BLaER1 (cell line): ENCODE results near the gene ZC3H12C.
"Not testable (repeated sequence)": the region's sequence is repeated elsewhere in the genome, so short reads cannot be mapped to it uniquely, and the experiment has no call there.

Experiments used
- H3K27ac ChIP-seq: shearing (Covaris generic); formaldehyde crosslinking; 2 replicates; pipeline ENCODE4 v1.8.1; 2022
- H3K27me3 ChIP-seq: shearing (Covaris generic); formaldehyde crosslinking; 2 replicates; pipeline ENCODE4 v1.8.1; 2022
- H3K36me3 ChIP-seq: shearing (Covaris generic); formaldehyde crosslinking; 2 replicates; pipeline ENCODE4 v1.8.1; 2022
- H3K4me1 ChIP-seq: shearing (Covaris generic); formaldehyde crosslinking; 2 replicates; pipeline ENCODE4 v1.8.1; 2022
- H3K4me2 ChIP-seq: shearing (Covaris generic); formaldehyde crosslinking; 2 replicates; pipeline ENCODE4 v1.8.1; 2022
- H3K4me3 ChIP-seq: shearing (Covaris generic); formaldehyde crosslinking; 2 replicates; pipeline ENCODE4 v1.8.1; 2022
- H3K9ac ChIP-seq: shearing (Covaris generic); formaldehyde crosslinking; 2 replicates; pipeline ENCODE4 v1.8.1; 2022
- H3K9me3 ChIP-seq: shearing (Covaris generic); formaldehyde crosslinking; 2 replicates; pipeline ENCODE4 v1.8.1; 2022
- H4K20me1 ChIP-seq: shearing (Covaris generic); formaldehyde crosslinking; 2 replicates; pipeline ENCODE4 v1.8.1; 2022
- Cebpa-rat ChIP-seq: shearing (Covaris generic); IDR thresholded peaks from 2 replicates; pipeline ENCODE4 v1.8.1; 2022

ZC3H12C gene

DNA sequence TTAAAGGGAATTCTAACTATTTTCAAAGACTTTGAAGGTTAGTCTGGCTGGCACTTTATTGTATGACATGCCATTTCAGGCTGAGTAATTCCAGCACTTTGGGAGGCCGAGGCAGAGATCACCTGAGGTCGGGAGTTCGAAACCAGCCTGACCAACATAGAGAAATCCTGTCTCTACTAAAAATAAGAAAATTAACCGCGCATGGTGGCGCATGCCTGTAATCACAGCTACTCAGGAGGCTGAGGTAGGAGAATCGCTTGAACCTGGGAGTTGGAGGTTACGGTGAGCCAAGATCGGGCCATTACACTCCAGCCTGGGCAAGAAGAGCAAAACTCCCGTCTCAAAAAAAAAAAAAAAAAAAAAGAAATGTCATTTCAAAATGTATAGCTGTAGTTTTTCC, 107.6 kb downstream of the ZC3H12C start:
- Histone ChIP-seq H3K4me2 (no peak overlapping the region), H3K27ac (no peak overlapping the region), H3K9ac (no peak overlapping the region), H3K9me3 (no peaks in the 10 kb centered on the region), H3K27me3 (no peaks in the 10 kb centered on the region), H3K36me3 (no peaks in the 10 kb centered on the region), H4K20me1 (no peaks in the 10 kb centered on the region), H3K4me1 (peaks cover 25% of the 10 kb centered on the region), H3K4me3 (no peak overlapping the region)
- no peak for TF ChIP-seq Cebpa-rat

DNA sequence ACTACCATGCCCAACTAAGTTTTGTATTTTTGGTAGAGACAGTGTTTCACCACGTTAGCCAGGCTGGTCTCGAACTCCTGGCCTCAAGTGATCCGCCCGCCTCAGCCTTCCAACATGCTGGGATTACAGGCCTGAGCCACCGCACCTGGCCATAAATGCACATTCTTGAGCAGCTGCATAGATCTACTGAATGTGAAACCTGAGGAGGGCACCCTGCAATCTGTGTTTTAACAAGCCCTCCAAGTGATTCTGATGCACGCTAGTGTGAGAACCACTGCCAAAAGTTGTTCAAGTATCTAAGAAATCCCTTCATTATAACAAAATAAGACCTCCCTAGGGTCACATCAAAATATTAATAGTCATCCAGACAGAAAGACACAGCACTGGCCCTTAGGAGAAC, 113.9 kb downstream of the ZC3H12C start:
- H3K4me3 ChIP-seq = no peak overlapping the region
- no peaks in the 10 kb centered on the region for H3K9me3 ChIP-seq
- H4K20me1 ChIP-seq = no peaks in the 10 kb centered on the region
- TF ChIP-seq Cebpa-rat = no peak
- no peak overlapping the region for H3K9ac ChIP-seq
- H3K4me2 ChIP-seq = no peak overlapping the region
- peaks cover 7% of the 10 kb centered on the region; the same call in 1 of the 2 replicates for H3K4me1 ChIP-seq
- H3K36me3 ChIP-seq = no peaks in the 10 kb centered on the region
- H3K27me3 ChIP-seq = no peaks in the 10 kb centered on the region
- H3K27ac ChIP-seq = no peak overlapping the region

DNA sequence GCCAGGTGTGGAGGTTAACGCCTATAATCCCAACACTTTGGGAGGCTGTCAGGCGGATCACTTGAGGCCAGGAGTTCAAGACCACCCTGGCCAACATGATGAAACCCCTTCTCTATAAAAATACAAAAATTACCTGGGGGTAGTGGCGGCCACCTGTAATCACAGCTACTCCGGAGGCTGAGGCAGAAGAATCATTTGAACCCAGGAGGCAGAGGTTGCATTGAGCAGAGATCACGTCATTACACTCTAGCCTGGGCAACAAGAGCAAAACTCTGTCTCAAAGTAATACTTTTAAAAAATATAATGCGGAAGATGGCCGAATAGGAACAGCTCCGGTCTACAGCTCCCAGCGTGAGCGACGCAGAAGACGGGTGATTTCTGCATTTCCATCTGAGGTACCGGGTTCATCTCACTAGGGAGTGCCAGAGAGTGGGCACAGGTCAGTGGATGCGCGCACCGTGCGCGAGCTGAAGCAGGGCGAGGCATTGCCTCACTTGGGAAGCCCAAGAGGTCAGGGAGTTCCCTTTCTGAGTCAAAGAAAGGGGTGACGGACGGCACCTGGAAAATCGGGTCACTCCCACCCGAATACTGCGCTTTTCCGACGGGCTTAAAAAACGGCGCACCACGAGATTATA, 115.6 kb downstream of the ZC3H12C start:
- H4K20me1 ChIP-seq, H3K9me3 ChIP-seq, H3K9ac ChIP-seq, H3K36me3 ChIP-seq, H3K4me1 ChIP-seq, H3K27ac ChIP-seq, H3K4me3 ChIP-seq, H3K27me3 ChIP-seq, H3K4me2 ChIP-seq: not testable (repeated sequence)

DNA sequence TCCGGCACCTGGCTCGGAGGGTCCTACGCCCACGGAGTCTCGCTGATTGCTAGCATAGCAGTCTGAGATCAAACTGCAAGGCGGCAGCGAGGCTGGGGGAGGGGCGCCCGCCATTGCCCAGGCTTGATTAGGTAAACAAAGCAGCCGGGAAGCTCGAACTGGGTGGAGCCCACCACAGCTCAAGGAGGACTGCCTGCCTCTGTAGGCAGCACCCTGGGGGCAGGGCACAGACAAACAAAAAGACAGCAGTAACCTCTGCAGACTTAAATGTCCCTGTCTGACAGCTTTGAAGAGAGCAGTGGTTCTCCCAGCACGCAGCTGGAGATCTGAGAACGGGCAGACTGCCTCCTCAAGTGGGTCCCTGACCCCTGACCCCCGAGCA, 116.1 kb downstream of the ZC3H12C start:
- not testable (repeated sequence) for H3K4me3 ChIP-seq, H3K4me2 ChIP-seq, H3K9ac ChIP-seq

DNA sequence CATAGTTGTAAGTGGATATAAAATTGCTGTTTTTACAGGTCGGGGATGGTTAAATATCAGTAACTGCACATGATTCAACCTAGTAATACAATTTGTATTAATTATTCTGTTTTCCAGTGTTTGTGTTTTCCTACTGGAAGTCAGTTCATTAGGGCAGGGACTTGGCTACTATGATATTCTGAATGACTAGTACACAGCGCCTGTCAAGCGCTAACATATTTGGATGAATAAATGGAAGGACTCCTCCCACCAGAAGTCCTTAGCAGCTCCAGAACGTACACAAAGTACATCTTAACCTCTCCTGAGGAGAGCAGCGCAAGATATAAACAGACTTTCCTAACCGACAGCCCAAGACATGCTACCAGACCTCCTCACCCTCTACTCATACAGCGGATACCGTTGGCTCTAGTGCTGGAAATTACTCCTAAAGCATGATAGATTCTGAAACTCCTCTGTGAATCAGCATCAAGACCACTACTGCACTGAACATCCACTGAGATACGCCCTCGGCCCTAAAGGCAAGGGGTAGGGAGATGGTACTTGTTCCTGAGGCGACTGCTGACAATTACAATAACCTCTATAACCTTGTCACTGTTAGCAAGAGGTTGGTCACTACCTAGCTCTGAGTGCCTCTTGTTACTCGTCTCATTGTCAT, 124.2 kb downstream of the ZC3H12C start:
- Histone ChIP-seq H3K9me3 (no peaks in the 10 kb centered on the region), H4K20me1 (no peaks in the 10 kb centered on the region), H3K36me3 (no peaks in the 10 kb centered on the region), H3K4me2 (no peak overlapping the region), H3K27ac (no peak overlapping the region), H3K9ac (no peak overlapping the region), H3K27me3 (no peaks in the 10 kb centered on the region), H3K4me3 (no peak overlapping the region), H3K4me1 (no peaks in the 10 kb centered on the region)
- no peak for TF ChIP-seq Cebpa-rat

More for the DNA sequence above, 116.1 kb downstream of the ZC3H12C start:
- H3K27ac ChIP-seq, H3K27me3 ChIP-seq, H3K9me3 ChIP-seq, H3K36me3 ChIP-seq, H3K4me1 ChIP-seq, H4K20me1 ChIP-seq: not testable (repeated sequence)

DNA sequence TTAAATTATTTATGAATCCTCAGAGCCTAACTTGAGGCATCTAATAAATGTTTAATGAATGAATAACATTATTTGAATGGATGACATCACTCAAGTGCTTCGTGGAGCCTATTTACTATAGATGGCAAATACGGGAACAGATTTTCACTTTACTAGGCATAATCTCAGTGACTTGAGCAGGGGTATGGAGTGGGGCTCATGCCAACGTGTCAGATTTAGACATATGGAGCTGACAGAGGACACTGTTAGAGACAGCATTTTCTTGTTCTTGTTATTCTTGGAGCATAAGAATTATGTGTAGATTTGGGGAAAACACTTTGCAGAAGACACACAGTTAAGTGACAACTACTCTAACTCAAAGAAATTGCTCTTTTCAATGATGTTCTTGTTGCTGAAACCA, 124.7 kb downstream of the ZC3H12C start:
- no peak overlapping the region for H3K9ac ChIP-seq
- no peaks in the 10 kb centered on the region for H4K20me1 ChIP-seq
- TF ChIP-seq Cebpa-rat = no peak
- H3K4me2 ChIP-seq = no peak overlapping the region
- H3K4me1 ChIP-seq = no peaks in the 10 kb centered on the region
- no peak overlapping the region for H3K4me3 ChIP-seq
- 0 out of 2 replicates have a peak, but pooled peaks cover 1% of the 10 kb centered on the region for H3K9me3 ChIP-seq
- no peaks in the 10 kb centered on the region for H3K27me3 ChIP-seq
- H3K27ac ChIP-seq = no peak overlapping the region
- H3K36me3 ChIP-seq = no peaks in the 10 kb centered on the region

DNA sequence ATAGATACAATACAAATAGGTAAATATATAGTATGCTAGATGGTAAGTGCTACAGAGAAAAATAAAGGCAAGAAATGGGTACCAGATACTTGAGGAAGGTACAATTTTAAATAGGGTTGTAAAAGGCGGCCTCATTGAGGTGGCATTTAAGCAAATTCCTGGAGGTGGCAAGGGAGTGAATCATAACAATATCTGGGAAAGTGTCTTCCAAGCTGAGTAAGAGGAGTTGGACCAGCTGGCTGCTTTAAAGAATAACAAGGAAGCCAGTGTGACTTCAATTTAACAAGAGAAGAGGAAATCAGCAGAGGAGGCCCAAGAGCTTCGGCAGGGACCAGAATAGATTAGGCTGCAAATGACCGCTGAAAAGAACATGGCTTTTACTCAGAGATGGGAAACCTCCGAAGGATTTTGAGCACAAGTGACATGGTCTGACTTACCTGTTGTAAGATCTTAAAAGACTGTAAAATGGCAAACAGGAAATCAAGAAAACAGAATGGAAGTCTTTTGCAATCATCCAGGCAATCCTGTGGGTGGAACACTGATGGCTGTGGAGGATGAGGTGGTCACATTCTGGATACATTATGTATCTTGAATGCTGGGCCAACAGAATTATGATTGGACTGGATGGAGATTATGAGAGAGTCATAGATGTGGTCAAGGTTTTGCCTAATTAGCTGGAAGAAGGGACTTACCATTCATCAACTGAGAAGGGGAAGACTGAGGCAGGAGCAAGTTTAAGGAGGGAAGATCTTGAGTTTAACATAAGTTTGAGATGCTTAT, 126.0 kb downstream of the ZC3H12C start:
- no peaks in the 10 kb centered on the region for H4K20me1 ChIP-seq
- H3K4me3 ChIP-seq = no peak overlapping the region
- no peak overlapping the region for H3K27ac ChIP-seq
- H3K4me1 ChIP-seq = no peaks in the 10 kb centered on the region
- no peak overlapping the region for H3K4me2 ChIP-seq
- peaks cover 9% of the 10 kb centered on the region; the same call in 1 of the 2 replicates for H3K9me3 ChIP-seq
- H3K9ac ChIP-seq = no peak overlapping the region
- peaks cover 3% of the 10 kb centered on the region; the same call in 1 of the 2 replicates for H3K36me3 ChIP-seq
- no peaks in the 10 kb centered on the region for H3K27me3 ChIP-seq
- no peak for TF ChIP-seq Cebpa-rat
